HUES6 (cell line): ENCODE data around the gene SGK1.
"Not testable (repeated sequence)": the region's sequence is repeated elsewhere in the genome, so short reads cannot be mapped to it uniquely, and the experiment has no call there.

ENCODE experiments used
- H3K27ac ChIP-seq: 2 replicates; pipeline ENCODE4 v1.7.0; 2013; ENCODE audit warnings: low read depth, mild to moderate bottlenecking, low read length, inconsistent platforms
- H3K27me3 ChIP-seq: 2 replicates; pipeline ENCODE4 v1.6.1; 2013; ENCODE audit warnings: low read length; ENCODE audit not compliant: control insufficient read depth, insufficient read depth
- H3K36me3 ChIP-seq: 2 replicates; pipeline ENCODE4 v1.6.1; 2013; ENCODE audit warnings: low read length; ENCODE audit not compliant: control insufficient read depth, insufficient read depth
- H3K4me1 ChIP-seq: 2 replicates; pipeline ENCODE4 v1.6.1; 2013; ENCODE audit warnings: low read length; ENCODE audit not compliant: control insufficient read depth, insufficient read depth
- H3K4me3 ChIP-seq: 2 replicates; pipeline ENCODE4 v1.5.1; 2013; ENCODE audit warnings: low read depth, low read length
- H3K9ac ChIP-seq: one replicate; pipeline ENCODE4 v1.6.1; 2013; ENCODE audit warnings: mild to moderate bottlenecking, low read length
- H3K9me3 ChIP-seq: 2 replicates; pipeline ENCODE4 v1.6.1; 2013; ENCODE audit warnings: low read depth, low read length; ENCODE audit not compliant: control insufficient read depth, insufficient read depth

The SGK1 gene

GRCh38 chr6:134199848-134200606 lies 117.9 kb downstream of the SGK1 start:
- no peaks in the 10 kb centered on the region for H3K9me3 ChIP-seq
- no peaks in the 10 kb centered on the region for H3K27me3 ChIP-seq
- no peaks in the 10 kb centered on the region for H3K36me3 ChIP-seq
- no peak overlapping the region for H3K27ac ChIP-seq
- peaks cover 5% of the 10 kb centered on the region; the same call in 1 of the 2 replicates for H3K4me1 ChIP-seq
- H3K4me3 ChIP-seq = no peak overlapping the region
- H3K9ac ChIP-seq = no peak overlapping the region

DNA sequence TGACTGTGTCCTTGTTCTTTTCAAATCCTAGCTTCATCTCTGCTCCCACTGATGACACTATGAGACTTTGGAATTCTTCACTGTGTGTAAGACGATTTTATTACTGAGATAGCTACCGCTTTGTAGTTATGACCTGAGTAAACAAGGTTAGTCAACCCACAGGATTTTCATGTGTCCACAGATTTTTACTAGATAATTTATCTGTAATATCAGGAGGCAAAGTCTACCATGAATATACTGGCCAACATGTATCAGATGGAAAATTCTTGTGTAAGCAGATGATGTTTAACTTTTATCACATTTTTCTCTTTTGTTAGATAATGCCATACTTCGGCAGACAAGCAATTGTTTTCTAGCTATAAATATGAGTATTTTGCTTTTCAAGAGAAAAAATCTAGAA lies 119.8 kb downstream of the SGK1 start:
- Histone ChIP-seq H3K27me3 (no peaks in the 10 kb centered on the region), H3K4me1 (peaks cover 8% of the 10 kb centered on the region; the same call in 1 of the 2 replicates), H3K9ac (no peak overlapping the region), H3K4me3 (no peak overlapping the region), H3K9me3 (no peaks in the 10 kb centered on the region), H3K27ac (no peak overlapping the region), H3K36me3 (no peaks in the 10 kb centered on the region)

DNA sequence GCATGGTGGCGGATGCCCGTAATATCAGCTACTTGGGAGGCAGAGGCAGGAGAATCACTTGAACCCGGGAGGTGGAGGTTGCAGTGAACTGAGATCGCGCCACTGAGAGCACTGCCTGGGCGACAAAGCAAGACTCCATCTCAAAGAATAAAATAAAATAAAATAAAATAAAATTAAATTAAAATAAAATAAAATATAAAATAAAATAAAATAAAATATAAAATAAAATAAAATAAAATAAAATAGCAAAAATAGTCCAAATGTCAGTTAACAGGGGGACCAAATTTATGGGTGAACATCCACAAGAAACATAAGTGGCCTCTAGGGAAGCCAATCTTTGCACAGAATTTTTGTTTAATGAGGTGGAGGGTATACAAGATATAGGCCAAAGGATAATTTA lies 120.2 kb downstream of the SGK1 start:
- peaks cover 12% of the 10 kb centered on the region; the same call in 1 of the 2 replicates for H3K4me1 ChIP-seq
- H3K4me3 ChIP-seq, H3K27ac ChIP-seq, H3K27me3 ChIP-seq, H3K36me3 ChIP-seq, H3K9ac ChIP-seq, H3K9me3 ChIP-seq: not testable (repeated sequence)

DNA sequence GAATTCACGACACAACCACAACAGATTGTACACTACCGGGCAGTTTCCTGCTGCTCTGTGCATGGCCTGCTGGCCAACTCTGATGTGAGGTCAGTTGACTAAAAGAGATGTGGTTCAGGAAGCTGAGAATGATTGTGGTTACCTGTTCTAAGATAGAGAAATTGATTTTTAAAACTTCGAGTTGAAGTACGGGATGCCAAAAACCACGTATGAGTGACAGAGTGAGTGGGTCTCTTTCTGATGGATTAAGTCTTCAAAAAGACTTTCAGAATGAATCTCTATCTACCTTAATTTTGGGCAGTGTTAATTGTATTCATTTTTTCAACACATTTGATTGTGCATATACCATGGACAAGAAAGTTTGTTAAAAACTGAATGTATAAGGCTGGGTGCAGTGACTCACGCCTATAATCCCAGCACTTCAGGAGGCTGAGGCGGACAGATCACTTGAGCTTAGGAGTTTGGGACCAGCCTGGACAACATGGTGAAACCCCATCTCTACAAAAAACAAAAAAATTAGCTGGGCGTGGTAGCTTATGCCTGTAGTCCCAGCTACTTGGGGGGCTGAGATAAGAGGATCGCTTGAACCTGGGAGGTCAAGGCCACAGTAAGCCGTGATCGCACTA lies 121.2 kb downstream of the SGK1 start:
- peaks cover 12% of the 10 kb centered on the region; the same call in 1 of the 2 replicates for H3K4me1 ChIP-seq
- H3K9ac ChIP-seq = no peak overlapping the region
- no peak overlapping the region for H3K27ac ChIP-seq
- H3K4me3 ChIP-seq = no peak overlapping the region
- no peaks in the 10 kb centered on the region for H3K27me3 ChIP-seq
- no peaks in the 10 kb centered on the region for H3K36me3 ChIP-seq
- H3K9me3 ChIP-seq = no peaks in the 10 kb centered on the region

GRCh38 chr6:134195985-134196384 lies 121.9 kb downstream of the SGK1 start:
- Histone ChIP-seq H3K4me3 (no peak overlapping the region), H3K36me3 (no peaks in the 10 kb centered on the region), H3K9ac (no peak overlapping the region), H3K27me3 (no peaks in the 10 kb centered on the region), H3K27ac (no peak overlapping the region), H3K9me3 (no peaks in the 10 kb centered on the region), H3K4me1 (peaks cover 12% of the 10 kb centered on the region; the same call in 1 of the 2 replicates)

DNA sequence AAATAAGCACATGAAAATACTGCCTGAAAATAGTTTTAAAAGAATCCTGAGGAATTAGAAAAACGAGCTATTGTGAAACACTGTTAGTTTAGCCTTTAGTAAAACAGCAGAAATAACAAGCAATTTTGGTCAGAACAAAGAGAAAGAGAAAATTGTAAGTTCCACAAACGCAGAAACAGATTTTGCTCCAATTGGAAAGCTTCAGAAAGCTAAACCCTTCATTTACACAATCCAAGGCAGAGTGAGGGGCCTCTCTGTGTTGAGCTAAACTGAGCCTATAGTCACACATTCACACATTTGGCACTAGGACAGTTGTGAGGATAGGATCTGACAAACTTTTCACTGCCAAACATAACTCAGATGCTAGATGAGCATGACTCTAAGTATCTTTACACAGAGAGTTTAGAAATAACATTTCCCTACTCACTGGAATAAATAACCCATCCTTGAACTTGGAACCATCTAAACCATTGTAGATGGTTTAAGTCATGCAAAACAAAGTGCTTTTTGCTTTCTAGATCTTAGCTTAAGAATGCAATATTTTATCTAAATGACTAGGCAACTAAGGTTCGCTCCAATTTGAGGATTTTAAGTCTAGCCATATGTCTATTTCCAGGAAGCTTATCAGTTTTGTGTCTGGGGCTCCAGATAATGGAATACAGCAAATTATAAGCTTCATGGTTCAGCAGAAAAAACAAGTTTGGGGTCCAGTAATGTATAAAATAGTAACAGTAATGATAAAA lies 122.6 kb downstream of the SGK1 start:
- Histone ChIP-seq H3K27ac (no peak overlapping the region), H3K9ac (no peak overlapping the region), H3K27me3 (no peaks in the 10 kb centered on the region), H3K36me3 (no peaks in the 10 kb centered on the region), H3K4me1 (peaks cover 12% of the 10 kb centered on the region; the same call in 1 of the 2 replicates), H3K4me3 (no peak overlapping the region), H3K9me3 (no peaks in the 10 kb centered on the region)

GRCh38 chr6:134193536-134194498 lies 124.1 kb downstream of the SGK1 start:
- no peaks in the 10 kb centered on the region for H3K36me3 ChIP-seq
- H3K4me3 ChIP-seq = no peak overlapping the region
- no peaks in the 10 kb centered on the region for H3K9me3 ChIP-seq
- H3K4me1 ChIP-seq = peaks cover 7% of the 10 kb centered on the region; the same call in 1 of the 2 replicates
- no peak overlapping the region for H3K9ac ChIP-seq
- H3K27ac ChIP-seq = no peak overlapping the region
- H3K27me3 ChIP-seq = no peaks in the 10 kb centered on the region

- H3K27me3 ChIP-seq, H3K36me3 ChIP-seq, H3K4me1 ChIP-seq: not testable (repeated sequence)
Observed at GRCh38 chr6:134192609-134193008, 125.3 kb downstream of the SGK1 start.

DNA sequence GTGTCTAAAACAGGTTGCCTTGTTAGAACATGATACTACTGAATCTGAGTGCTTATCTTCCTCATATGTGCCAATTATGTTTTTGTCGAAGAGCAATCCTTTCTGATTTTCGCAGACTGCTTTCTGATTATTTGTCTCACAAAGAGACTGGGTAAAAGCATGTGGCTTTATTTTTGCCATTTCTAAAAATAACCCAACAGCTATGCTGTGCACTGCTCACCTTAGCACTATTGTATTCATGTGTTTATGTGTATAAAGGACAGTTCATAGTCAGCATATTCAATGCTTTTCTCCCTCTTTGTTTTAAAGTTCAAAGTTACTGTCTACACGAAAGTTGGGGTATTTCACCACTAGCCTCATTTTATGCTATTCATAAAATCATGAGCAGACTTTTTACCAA lies 127.0 kb downstream of the SGK1 start:
- Histone ChIP-seq H3K4me1 (peaks cover 7% of the 10 kb centered on the region; the same call in 1 of the 2 replicates), H3K27ac (no peak overlapping the region), H3K36me3 (no peaks in the 10 kb centered on the region), H3K27me3 (no peaks in the 10 kb centered on the region), H3K9me3 (no peaks in the 10 kb centered on the region), H3K4me3 (no peak overlapping the region), H3K9ac (no peak overlapping the region)

More at GRCh38 chr6:134192609-134193008, 125.3 kb downstream of the SGK1 start:
- not testable (repeated sequence) for H3K9ac ChIP-seq, H3K4me3 ChIP-seq, H3K27ac ChIP-seq, H3K9me3 ChIP-seq

- Histone ChIP-seq H3K4me3 (no peak overlapping the region), H3K27me3 (no peaks in the 10 kb centered on the region), H3K36me3 (no peaks in the 10 kb centered on the region), H3K4me1 (peaks cover 11% of the 10 kb centered on the region), H3K9ac (no peak overlapping the region), H3K27ac (no peak overlapping the region), H3K9me3 (no peaks in the 10 kb centered on the region)
Observed at GRCh38 chr6:134187751-134188150, 130.2 kb downstream of the SGK1 start.
